GM19328 (cell line): Measurements from ENCODE around the gene SYNJ1.

Experiments
- ATAC-seq: cut with Tn5 transposase; IDR thresholded peaks from one replicate; pipeline ENCODE4 v1.9.1; 2021; ENCODE audit warnings: mild to moderate bottlenecking, moderate library complexity; ENCODE audit not compliant: unreplicated experiment

Gene SYNJ1

DNA sequence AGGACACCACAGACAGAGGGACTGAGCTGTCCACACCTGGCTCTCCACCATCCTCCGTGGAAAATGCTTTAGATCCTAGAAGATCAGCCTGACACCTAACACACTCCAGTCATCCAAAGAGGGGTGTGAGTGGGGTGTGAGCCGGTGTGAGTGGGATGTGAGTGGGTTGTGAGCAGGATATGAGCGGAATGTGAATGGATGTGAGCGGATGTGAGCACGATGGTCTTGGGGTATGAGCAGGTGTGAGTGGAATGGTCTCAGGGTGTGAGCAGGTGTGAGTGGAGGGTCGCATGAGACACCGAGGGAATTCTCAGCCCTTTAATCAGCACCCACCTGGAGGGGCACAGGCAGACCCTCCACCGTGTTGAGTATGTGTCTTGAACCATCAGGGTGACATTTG, 143.3 kb downstream of the SYNJ1 start:
- no peak for ATAC-seq

DNA sequence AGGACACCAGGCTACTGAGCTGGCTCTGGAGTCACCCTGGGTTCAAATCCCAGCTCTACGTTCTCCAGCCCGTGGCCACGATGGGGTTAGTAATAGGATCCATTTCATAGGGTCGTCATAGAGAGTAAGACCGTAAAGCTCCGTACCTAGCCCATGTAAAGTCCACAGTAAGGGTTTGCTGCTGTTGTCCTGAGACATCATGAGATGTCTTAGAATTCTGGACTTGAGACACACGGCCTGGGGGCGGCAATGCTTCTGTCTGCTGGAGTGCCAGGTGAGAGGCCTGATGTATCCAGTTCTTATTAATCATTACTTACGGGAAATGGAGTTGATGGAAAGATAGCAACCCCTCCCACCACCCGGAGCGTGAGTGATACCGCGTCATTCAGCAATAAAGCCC, 146.1 kb downstream of the SYNJ1 start:
- ATAC-seq: no peak

DNA sequence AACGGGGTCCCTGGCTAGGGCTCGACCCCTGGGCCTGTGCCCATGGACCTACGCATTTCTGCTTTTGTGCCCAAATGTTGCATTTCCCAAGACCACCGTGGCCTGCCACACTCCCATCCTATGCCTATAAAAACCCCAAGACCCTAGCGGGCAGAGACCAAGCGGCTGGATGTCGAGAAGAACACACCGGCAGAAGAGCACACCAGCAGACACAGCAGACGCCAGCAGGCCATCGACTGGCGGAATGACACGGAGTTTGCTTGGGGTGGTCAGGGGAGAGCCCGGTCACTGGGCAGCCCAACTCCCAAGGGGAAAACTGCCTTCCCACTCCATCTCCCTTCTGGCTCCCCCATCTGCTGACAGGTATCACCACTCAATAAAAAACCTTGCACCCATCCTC, 146.9 kb downstream of the SYNJ1 start:
- ATAC-seq: no peak
